Fibroblast of lung (primary cell): ENCODE data around the gene DUSP8.

Source experiments
- CTCF ChIP-seq, 2 donors: IDR thresholded peaks in 1 of 2; conservative IDR thresholded peaks in 1 of 2; 1 replicate in 1 of 2; 2 replicates in 1 of 2; pipeline ENCODE4 v1.5.1; 2011 to 2012; ENCODE audit warnings: low read length in 2 of 2, control low read depth in 1 of 2, inconsistent platforms in 1 of 2, low read depth in 1 of 2, mild to moderate bottlenecking in 1 of 2
- EZH2 ChIP-seq: IDR thresholded peaks from 2 replicates; pipeline ENCODE4 v1.5.1; 2012; ENCODE audit warnings: low read length, control low read depth, mild to moderate bottlenecking; ENCODE audit errors: missing control alignments

DNA sequence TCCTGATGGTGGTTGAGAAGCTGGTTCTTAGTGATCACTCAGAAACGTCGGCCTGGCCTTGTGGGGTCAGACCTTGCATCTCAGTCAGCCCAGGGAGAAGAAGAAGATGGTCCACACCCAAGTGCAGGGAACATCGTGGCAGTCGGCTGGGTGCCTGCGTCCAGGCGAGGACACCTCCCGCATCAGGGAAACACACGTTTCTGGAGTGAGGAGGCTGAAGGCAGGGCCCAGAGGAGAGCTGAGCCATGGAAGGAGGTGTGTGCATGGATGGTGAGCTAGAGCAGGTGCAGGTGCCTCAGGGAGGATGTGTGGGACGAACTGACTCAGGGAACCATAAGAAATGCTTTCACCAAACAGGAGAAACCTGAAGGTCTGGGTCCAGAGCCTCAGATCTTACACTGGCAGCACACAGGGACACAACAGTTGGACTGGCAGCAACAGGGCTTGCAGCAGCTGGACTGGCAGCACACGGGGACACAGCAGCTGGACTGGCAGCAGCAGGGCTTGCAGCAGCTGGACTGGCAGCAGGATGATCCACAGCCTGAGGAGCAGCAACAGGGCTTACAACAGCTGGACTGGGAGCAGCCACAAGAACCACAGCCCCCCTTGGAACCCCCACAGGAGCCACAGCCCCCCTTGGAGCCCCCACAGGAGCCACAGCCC lies 25.4 kb upstream of the DUSP8 start:
- no peak for TF ChIP-seq CTCF (conservative IDR thresholded peaks at IDR 0.05 in 1 of 2, IDR thresholded peaks at IDR 0.05 in 1 of 2; ENCODE audit: low read depth in 1 of 2, low read length in 2 of 2)
- no peak for TF ChIP-seq EZH2
